HEK293T (cell line): ENCODE results near the gene LHX3.

Experiments used
- CTCF ChIA-PET: fragments of 350-600 bp; formaldehyde crosslinking; extraction: SDS; loops from one replicate; lab custom pipeline; 2021; ENCODE audit warnings: antibody characterized with exemption, inconsistent platforms; lab: Yijun Ruan, JAX
- POLR2A ChIA-PET: fragments of 350-600 bp; formaldehyde crosslinking; extraction: SDS; loops from one replicate; lab custom pipeline; 2020; ENCODE audit warnings: antibody characterized with exemption, inconsistent platforms; lab: Yijun Ruan, JAX
- DNase-seq: peaks from one replicate; pipeline ENCODE4 v3.0.0; 2012; ENCODE audit warnings: mixed read lengths; ENCODE audit errors: extremely low spot score
- ARNT ChIP-seq: fragments of 450-650 bp; IDR thresholded peaks from 2 replicates; pipeline ENCODE4 v1.6.1; 2017; ENCODE audit warnings: mild to moderate bottlenecking
- BHLHE40 ChIP-seq: fragments of 450-650 bp; IDR thresholded peaks from 2 replicates; pipeline ENCODE4 v1.6.1; 2016; ENCODE audit warnings: mild to moderate bottlenecking, moderate library complexity, borderline replicate concordance
- CTBP1 ChIP-seq: fragments of 450-650 bp; IDR thresholded peaks from 2 replicates; pipeline ENCODE4 v1.6.1; 2016; ENCODE audit warnings: borderline replicate concordance
- ELF4 ChIP-seq: fragments of 450-650 bp; IDR thresholded peaks from 2 replicates; pipeline ENCODE4 v1.6.1; 2017; ENCODE audit warnings: antibody characterized with exemption
- FOXA1 ChIP-seq: fragments of 450-650 bp; IDR thresholded peaks from 2 replicates; pipeline ENCODE4 v1.6.1; 2016; ENCODE audit warnings: mild to moderate bottlenecking
- FOXK2 ChIP-seq: fragments of 450-650 bp; IDR thresholded peaks from 2 replicates; pipeline ENCODE4 v1.6.1; 2016; ENCODE audit warnings: mild to moderate bottlenecking
- FOXM1 ChIP-seq: fragments of 450-650 bp; IDR thresholded peaks from 2 replicates; pipeline ENCODE4 v1.6.1; 2017; ENCODE audit warnings: mild to moderate bottlenecking, borderline replicate concordance
- HDGF ChIP-seq: fragments of 450-650 bp; IDR thresholded peaks from 2 replicates; pipeline ENCODE4 v1.6.1; 2017; ENCODE audit warnings: antibody characterized with exemption, borderline replicate concordance
- L3MBTL2 ChIP-seq: fragments of 450-650 bp; conservative IDR thresholded peaks from 2 replicates; pipeline ENCODE4 v1.6.1; 2016; ENCODE audit warnings: mild to moderate bottlenecking
- LEF1 ChIP-seq: fragments of 450-650 bp; IDR thresholded peaks from 2 replicates; pipeline ENCODE4 v1.6.1; 2017; ENCODE audit warnings: mild to moderate bottlenecking, borderline replicate concordance
- NFRKB ChIP-seq: fragments of 450-650 bp; IDR thresholded peaks from 2 replicates; pipeline ENCODE4 v1.6.1; 2016; ENCODE audit warnings: mild to moderate bottlenecking, moderate library complexity
- PKNOX1 ChIP-seq: fragments of 450-650 bp; IDR thresholded peaks from 2 replicates; pipeline ENCODE4 v1.6.1; 2016
- SP1 ChIP-seq: fragments of 450-650 bp; IDR thresholded peaks from 2 replicates; pipeline ENCODE4 v1.6.1; 2017
- SUZ12 ChIP-seq: fragments of 450-650 bp; IDR thresholded peaks from 2 replicates; pipeline ENCODE4 v1.6.1; 2016; ENCODE audit warnings: mild to moderate bottlenecking
- TARDBP ChIP-seq: fragments of 450-650 bp; IDR thresholded peaks from 2 replicates; pipeline ENCODE4 v1.6.1; 2016
- ZNF384 ChIP-seq: fragments of 450-650 bp; IDR thresholded peaks from 2 replicates; pipeline ENCODE4 v1.6.1; 2016

Gene LHX3

GRCh38 chr9:136171009-136171800 lies 33.7 kb downstream of the LHX3 start:
- TF ChIP-seq NFRKB (no peak), BHLHE40 (no peak), FOXA1 (no peak)
- ChIA-PET POLR2A (interaction anchor here (0.6 kb wide), 1 partner anchor 96 kb away, joined by 3 read pairs; no protein-coding TSS in a partner anchor), CTCF (interaction anchor here (0.6 to 1.0 kb wide), 4 partner anchors 11 to 320 kb away, joined by 3 read pairs; no protein-coding TSS in a partner anchor)
- peak; percentile 45 for DNase-seq

DNA sequence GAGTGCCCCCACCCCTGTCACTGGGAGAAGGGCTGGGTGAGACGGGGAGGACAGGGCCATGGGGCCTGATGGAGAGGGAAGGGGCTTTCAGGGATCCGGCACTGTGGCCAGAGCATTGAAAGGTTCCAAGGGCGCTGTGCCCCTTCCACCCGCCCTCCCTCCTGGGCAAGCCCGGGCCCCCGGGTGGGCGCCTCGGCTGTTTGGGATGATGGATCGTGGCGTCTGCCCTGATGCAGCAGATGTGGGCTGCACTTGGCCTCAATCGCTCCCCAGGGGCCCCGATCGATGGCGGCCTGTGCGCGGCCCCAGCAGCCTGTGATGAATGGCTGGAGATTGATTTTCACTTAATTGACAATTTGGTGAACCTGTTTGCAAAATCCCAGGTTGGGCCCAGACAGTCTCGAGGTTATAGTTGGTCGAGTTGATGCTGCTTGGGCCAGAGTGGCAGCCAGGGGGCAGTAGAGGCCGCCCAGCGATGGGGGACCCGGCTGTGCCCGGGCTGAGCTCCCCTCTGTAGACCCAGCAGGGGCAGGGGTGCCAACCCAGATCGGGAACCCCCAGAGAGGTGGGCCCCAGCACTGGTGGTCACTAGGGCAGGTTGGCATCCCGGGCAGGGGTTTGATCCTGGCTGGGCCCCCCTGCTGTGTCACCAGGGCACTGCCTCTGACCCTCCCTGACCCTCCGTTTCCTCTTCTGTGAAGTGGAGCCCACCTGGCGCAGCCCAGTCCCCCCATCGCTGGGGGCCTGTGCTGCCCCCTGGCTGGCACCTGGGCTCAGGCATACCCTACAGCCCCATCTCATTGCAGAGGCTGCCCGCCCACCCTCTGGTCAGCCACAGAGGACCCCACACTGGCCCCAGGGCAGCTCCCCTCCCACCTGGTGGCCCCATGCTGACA lies 34.7 kb downstream of the LHX3 start:
- TF ChIP-seq CTBP1 (no peak), FOXM1 (no peak), L3MBTL2 (no peak), ZNF384 (no peak), LEF1 (no peak), ARNT (no peak), SUZ12 (no peak), HDGF (no peak), FOXA1 (no peak), SP1 (no peak), TARDBP (no peak), BHLHE40 (no peak), FOXK2 (no peak), ELF4 (no peak), NFRKB (no peak), PKNOX1 (no peak)
- CTCF ChIA-PET = interaction anchor here (0.6 to 1.0 kb wide), 4 partner anchors 10 to 321 kb away, joined by 3 to 4 read pairs (median 3); no protein-coding TSS in a partner anchor
- POLR2A ChIA-PET = interaction anchor here (0.6 kb wide), 1 partner anchor 97 kb away, joined by 3 read pairs; no protein-coding TSS in a partner anchor
- peak; percentile 74 for DNase-seq

DNA sequence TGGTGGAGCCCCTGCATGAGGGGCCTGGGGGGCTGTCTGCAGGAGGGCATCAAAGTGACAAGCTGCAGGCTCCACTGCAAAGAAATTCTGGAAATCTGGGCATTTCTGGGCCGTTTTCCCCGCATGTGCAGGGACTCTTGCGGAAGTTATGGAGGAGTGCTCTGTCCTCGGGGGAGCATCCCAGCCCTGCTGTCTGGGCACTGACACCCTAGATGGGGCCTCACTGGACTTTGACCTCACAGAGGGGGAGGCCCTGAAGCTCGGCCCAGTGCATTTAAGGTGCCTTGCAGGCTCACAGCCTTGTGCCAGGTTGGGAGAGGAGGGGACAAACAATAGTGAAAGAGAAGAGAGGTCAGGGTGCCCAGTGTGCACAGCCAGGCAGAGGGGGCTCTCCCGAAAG lies 35.4 kb downstream of the LHX3 start:
- TF ChIP-seq PKNOX1 (no peak), FOXM1 (no peak), FOXA1 (no peak), ZNF384 (no peak), NFRKB (no peak), ELF4 (no peak), CTBP1 (no peak), BHLHE40 (no peak), ARNT (no peak), SUZ12 (no peak)
- ChIA-PET CTCF (no interaction called here), POLR2A (no interaction called here)
- DNase-seq = no peak

DNA sequence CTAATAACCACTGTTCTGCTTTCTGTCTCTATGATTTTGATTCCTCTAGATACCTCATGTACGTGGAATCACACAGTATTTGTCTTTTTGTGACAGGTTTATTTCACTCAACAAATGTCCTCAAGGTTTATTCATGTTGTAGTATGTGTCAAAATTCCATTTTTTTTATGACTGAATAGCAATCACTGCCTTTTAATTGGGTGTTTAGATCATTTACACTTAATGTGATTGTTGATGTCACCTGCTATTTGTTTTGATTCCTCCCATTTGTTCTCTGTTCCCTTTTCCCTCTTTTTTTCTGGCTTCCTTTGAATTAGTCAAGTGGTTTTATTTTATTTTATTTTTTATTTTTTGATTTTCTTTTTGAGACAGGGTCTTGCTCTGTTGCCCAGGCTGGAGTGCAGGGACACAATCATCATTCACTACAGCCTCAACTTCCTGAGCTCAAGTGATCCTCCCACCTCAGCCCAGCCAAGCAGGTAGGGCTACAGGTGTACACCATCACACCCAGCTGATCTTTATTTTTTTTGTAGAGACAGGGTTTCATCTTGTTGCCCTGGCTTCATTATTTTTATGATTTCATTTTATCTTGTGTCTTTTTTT lies 41.6 kb downstream of the LHX3 start:
- TF ChIP-seq LEF1 (no peak), BHLHE40 (no peak), CTBP1 (no peak), FOXM1 (no peak), ZNF384 (no peak), FOXK2 (no peak), PKNOX1 (no peak), SUZ12 (no peak), ARNT (no peak), FOXA1 (no peak), SP1 (no peak), NFRKB (no peak), L3MBTL2 (no peak), ELF4 (no peak), TARDBP (no peak), HDGF (no peak)
- POLR2A ChIA-PET = no interaction called here
- no peak for DNase-seq
- CTCF ChIA-PET = no interaction called here

DNA sequence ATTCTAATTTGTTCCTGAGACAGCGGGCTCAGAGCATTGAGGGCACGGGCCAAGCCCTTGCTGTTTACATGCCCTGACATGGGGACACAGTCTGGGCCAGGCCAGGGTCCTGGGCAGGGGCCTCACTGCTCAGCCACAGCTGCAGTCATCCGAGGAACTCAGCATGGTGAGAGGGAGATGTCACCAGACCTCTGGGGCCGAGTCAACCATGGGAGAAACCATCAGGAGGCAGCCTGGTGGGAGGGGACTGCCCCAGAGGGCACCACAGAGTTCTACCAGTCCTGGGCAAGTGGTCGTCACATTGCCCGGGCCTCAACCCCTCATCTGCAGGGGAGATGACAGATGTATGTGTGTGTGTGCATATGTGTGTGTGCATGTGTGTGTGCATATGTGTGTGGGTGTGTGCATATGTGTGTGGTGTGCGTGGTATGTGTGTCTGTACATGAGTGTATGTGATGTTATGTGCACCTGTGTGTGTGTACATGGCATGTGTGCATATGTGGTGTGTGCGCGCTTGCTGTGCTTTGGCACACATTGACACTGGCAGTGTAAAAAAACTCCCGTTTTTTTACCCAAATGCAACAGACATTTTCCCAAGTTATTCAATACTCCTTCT lies 43.8 kb downstream of the LHX3 start:
- CTCF ChIA-PET = no interaction called here
- POLR2A ChIA-PET = no interaction called here
- TF ChIP-seq LEF1 = no peak
- TF ChIP-seq NFRKB = no peak
- TF ChIP-seq ZNF384 = no peak
- no peak for TF ChIP-seq SUZ12
- no peak for TF ChIP-seq BHLHE40
- TF ChIP-seq FOXA1 = no peak
- no peak for TF ChIP-seq TARDBP
- no peak for TF ChIP-seq PKNOX1
- no peak for TF ChIP-seq L3MBTL2
- TF ChIP-seq CTBP1 = no peak
- TF ChIP-seq FOXK2 = no peak
- no peak for TF ChIP-seq HDGF
- no peak for TF ChIP-seq ELF4
- no peak for TF ChIP-seq ARNT
- TF ChIP-seq SP1 = no peak
- no peak for TF ChIP-seq FOXM1

More for the DNA sequence above, 43.8 kb downstream of the LHX3 start:
- no peak for DNase-seq
